GM18909 (cell line): Measurements from ENCODE around the gene TCF25.

Experiments
- ATAC-seq: cut with Tn5 transposase; IDR thresholded peaks from one replicate; pipeline ENCODE4 v1.9.1; 2021; ENCODE audit warnings: mild to moderate bottlenecking; ENCODE audit not compliant: unreplicated experiment, poor library complexity

TCF25 gene

DNA sequence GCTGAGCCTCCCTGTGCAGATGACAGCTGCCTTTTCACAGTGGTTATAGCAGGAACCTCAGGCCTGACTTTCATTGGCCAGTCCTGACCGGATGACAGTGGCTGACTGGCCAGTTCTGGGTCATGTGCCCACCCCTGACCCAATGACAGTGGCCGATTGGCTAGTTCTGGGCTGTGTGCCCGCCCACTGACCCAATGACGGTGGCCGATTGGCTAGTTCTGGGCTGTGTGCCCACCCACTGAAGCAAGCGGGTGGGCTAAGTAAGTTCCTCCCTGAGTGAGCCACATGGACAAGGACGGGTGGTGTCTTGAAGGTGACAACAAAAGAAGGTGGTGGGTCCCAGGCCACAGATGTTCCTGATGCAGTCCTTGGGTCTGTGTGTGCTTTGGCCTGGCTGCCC is 84.7 kb downstream of the TCF25 start:
- no peak for ATAC-seq

DNA sequence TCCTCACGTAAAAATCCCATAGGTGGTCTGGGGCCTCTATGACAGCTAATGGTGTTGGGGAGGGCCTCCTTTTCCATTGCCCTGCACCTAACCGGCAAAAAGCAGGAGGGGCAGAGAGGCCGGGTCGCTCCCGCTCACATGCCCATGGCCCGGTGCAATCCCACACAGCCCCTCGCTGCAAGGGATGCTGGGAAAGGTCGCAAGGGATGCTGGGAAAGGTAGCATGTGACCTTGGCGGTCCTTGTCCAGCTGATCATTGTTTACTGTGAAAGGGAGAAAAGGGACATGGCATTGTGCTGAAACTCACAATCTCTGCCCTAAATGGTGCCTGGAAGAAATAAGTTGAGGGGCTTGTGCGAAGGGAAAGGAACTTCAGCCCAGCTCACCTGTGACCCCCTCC is 85.2 kb downstream of the TCF25 start:
- no peak for ATAC-seq

DNA sequence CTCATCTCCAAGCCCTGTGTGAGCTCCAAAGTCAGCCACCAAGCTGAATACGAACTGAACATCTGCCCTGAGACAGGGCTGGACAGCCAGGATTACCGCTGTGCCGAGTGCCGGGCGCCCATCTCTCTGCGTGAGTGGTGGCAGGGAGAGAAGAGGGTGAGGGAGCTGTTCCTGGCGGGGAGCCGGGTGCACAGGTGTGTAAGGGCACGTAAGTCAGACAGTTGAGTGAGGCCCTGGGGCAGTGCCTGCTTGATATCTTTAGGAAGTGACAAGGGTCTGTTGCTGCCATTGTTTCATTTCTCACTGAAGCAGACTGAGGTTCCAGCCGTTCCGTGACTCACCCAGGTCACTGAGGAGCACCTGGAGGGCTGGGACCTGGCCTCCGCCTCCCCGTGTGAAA is 87.6 kb downstream of the TCF25 start:
- no peak for ATAC-seq
